Caco-2 (cell line): ENCODE results near the gene PTPRO. TPM values are rescaled to one million over a fixed set of nuclear protein-coding genes. Genes with fewer than 3 reads are reported as not detected.

Experiments used
- BruUV-seq: library from RNA; stranded (reverse); fragments of 400-500 nt; replicated peaks from 2 replicates; lab custom pipeline; 2021; lab: Mats Ljungman, UMichigan
- CTCF ChIA-PET: fragments of 300-600 bp; sonication (Branson Sonifier 250); formaldehyde crosslinking; loops from one replicate; lab custom pipeline; 2022; ENCODE audit warnings: antibody characterized with exemption; lab: Charles Lee
- POLR2A ChIA-PET: fragments of 300-600 bp; sonication (Branson Sonifier 250); formaldehyde crosslinking; loops from one replicate; lab custom pipeline; 2022; ENCODE audit warnings: antibody characterized with exemption; lab: Charles Lee
- DNase-seq, 2 experiments: peaks; one replicate each; pipeline versions ENCODE4 v3.0.0 to v3.0.0-alpha.2; 2020 to 2022
- H3K27me3 ChIP-seq: replicated peaks from 2 replicates; pipeline ENCODE4 v1.6.0; 2011; ENCODE audit warnings: low read length; ENCODE audit not compliant: control insufficient read depth, insufficient read depth
- H3K36me3 ChIP-seq: 2 replicates; pipeline ENCODE4 v1.5.1; 2011; ENCODE audit warnings: low read length; ENCODE audit not compliant: control insufficient read depth, insufficient read depth
- H3K4me1 ChIP-seq: fragments of 250-450 bp; sonication (Bioruptor Pico); 2 replicates; pipeline ENCODE4 v1.5.1; 2020; ENCODE audit warnings: mild to moderate bottlenecking
- H3K4me3 ChIP-seq: 2 replicates; pipeline ENCODE4 v1.5.1; 2011; ENCODE audit warnings: low read depth, mild to moderate bottlenecking, control low read depth, low read length
- H3K9me3 ChIP-seq: fragments of 250-450 bp; sonication (Bioruptor Pico); 2 replicates; pipeline ENCODE4 v1.5.1; 2020; ENCODE audit warnings: mild to moderate bottlenecking, moderate library complexity
- H3K27ac Mint-ChIP-seq: one replicate; pipeline ENCODE4 v1.8.0; 2022; ENCODE audit warnings: mixed read lengths; ENCODE audit not compliant: unreplicated experiment
- H3K27me3 Mint-ChIP-seq: one replicate; pipeline ENCODE4 v1.8.0; 2022; ENCODE audit warnings: mixed read lengths; ENCODE audit not compliant: insufficient read depth, unreplicated experiment
- H3K36me3 Mint-ChIP-seq: one replicate; pipeline ENCODE4 v1.8.0; 2022; ENCODE audit warnings: mild to moderate bottlenecking, mixed read lengths; ENCODE audit not compliant: insufficient read depth, unreplicated experiment
- H3K4me1 Mint-ChIP-seq: one replicate; pipeline ENCODE4 v1.8.0; 2022; ENCODE audit warnings: low read depth, mixed read lengths; ENCODE audit not compliant: unreplicated experiment
- H3K4me3 Mint-ChIP-seq: one replicate; pipeline ENCODE4 v1.8.0; 2022; ENCODE audit warnings: mild to moderate bottlenecking, moderate library complexity, mixed read lengths; ENCODE audit not compliant: unreplicated experiment
- H3K9me3 Mint-ChIP-seq: one replicate; pipeline ENCODE4 v1.8.0; 2022; ENCODE audit warnings: mixed read lengths; ENCODE audit not compliant: unreplicated experiment
- CTCF ChIP-seq, 2 experiments: fragments of 200-600 bp in 1 of 2; IDR thresholded peaks; 1 replicate in 1 of 2; 2 replicates in 1 of 2; pipeline versions ENCODE4 v1.5.1 to v1.8.0; 2011 to 2022; ENCODE audit warnings: antibody characterized with exemption in 1 of 2, control low read depth in 1 of 2, inconsistent platforms in 1 of 2, low read depth in 1 of 2, low read length in 1 of 2, mild to moderate bottlenecking in 1 of 2, moderate library complexity in 1 of 2; ENCODE audit not compliant: insufficient read depth in 1 of 2, severe bottlenecking in 1 of 2, unreplicated experiment in 1 of 2
- intact Hi-C: fragments of 100-400 bp; cut with micrococcal nuclease; formaldehyde crosslinking; loops from one replicate; pipeline ENCODE4 v1.10.0; 2022; ENCODE audit not compliant: unreplicated experiment
- total RNA-seq: library from RNA; stranded (reverse); gene quantifications from 2 replicates; pipeline ENCODE4 v1.2.3, GENCODE V29; 2022

Gene PTPRO
- total RNA-seq, 1 experiment from 2014 or later: not detected

GRCh38 chr12:15336768-15337553, 14.7 kb downstream of the PTPRO start:
- Histone ChIP-seq H3K4me1 (no peaks in the 10 kb centered on the region), H3K4me3 (no peak overlapping the region), H3K9me3 (no peaks in the 10 kb centered on the region), H3K27me3 (no peaks in the 10 kb centered on the region), H3K36me3 (no peaks in the 10 kb centered on the region)
- ChIA-PET CTCF (no interaction called here), POLR2A (no interaction called here)
- H3K27ac Mint-ChIP-seq: no peak overlapping the region
- BruUV-seq: no TSS peak
- peaks cover 8% of the 10 kb centered on the region for H3K27me3 Mint-ChIP-seq
- no peaks in the 10 kb centered on the region for H3K36me3 Mint-ChIP-seq
- intact Hi-C loops: no loop called here
- no peak for DNase-seq
- no peak for TF ChIP-seq CTCF (IDR thresholded peaks at IDR 0.05; ENCODE audit: insufficient read depth in 1 of 2, low read depth in 1 of 2, low read length in 1 of 2, severe bottlenecking in 1 of 2, unreplicated experiment in 1 of 2)
- no peaks in the 10 kb centered on the region for H3K9me3 Mint-ChIP-seq
- H3K4me1 Mint-ChIP-seq: no peaks in the 10 kb centered on the region
- H3K4me3 Mint-ChIP-seq: no peak overlapping the region

- Histone ChIP-seq H3K4me3 (no peak overlapping the region), H3K4me1 (no peaks in the 10 kb centered on the region), H3K9me3 (no peaks in the 10 kb centered on the region), H3K36me3 (no peaks in the 10 kb centered on the region), H3K27me3 (no peaks in the 10 kb centered on the region)
- Mint-ChIP-seq H3K4me1 (no peaks in the 10 kb centered on the region), H3K27ac (no peak overlapping the region), H3K27me3 (peaks cover 8% of the 10 kb centered on the region), H3K9me3 (no peaks in the 10 kb centered on the region), H3K36me3 (no peaks in the 10 kb centered on the region), H3K4me3 (no peak overlapping the region)
- ChIA-PET POLR2A (no interaction called here), CTCF (no interaction called here)
- BruUV-seq: no TSS peak
- intact Hi-C loops: no loop called here
- no peak for DNase-seq
- no peak for TF ChIP-seq CTCF (IDR thresholded peaks at IDR 0.05; ENCODE audit: insufficient read depth in 1 of 2, low read depth in 1 of 2, low read length in 1 of 2, severe bottlenecking in 1 of 2, unreplicated experiment in 1 of 2)
Measured at GRCh38 chr12:15341371-15341770, 19.1 kb downstream of the PTPRO start.

GRCh38 chr12:15344561-15344960, 22.3 kb downstream of the PTPRO start:
- H3K27me3 ChIP-seq: no peaks in the 10 kb centered on the region
- ChIA-PET CTCF (no interaction called here), POLR2A (no interaction called here)
- no peak overlapping the region for H3K4me3 ChIP-seq
- H3K36me3 ChIP-seq: no peaks in the 10 kb centered on the region
- no peaks in the 10 kb centered on the region for H3K4me1 ChIP-seq
- Mint-ChIP-seq H3K27me3 (peaks cover 5% of the 10 kb centered on the region), H3K4me1 (no peaks in the 10 kb centered on the region), H3K27ac (no peak overlapping the region), H3K9me3 (no peaks in the 10 kb centered on the region), H3K36me3 (no peaks in the 10 kb centered on the region), H3K4me3 (no peak overlapping the region)
- no peaks in the 10 kb centered on the region for H3K9me3 ChIP-seq
- intact Hi-C loops: no loop called here
- DNase-seq: no peak
- no TSS peak for BruUV-seq
- TF ChIP-seq CTCF (IDR thresholded peaks at IDR 0.05; ENCODE audit: insufficient read depth in 1 of 2, low read depth in 1 of 2, low read length in 1 of 2, severe bottlenecking in 1 of 2, unreplicated experiment in 1 of 2): no peak
